Measurements from ENCODE around the gene ARL15. TPM values are rescaled to one million over a fixed set of nuclear protein-coding genes. Genes with fewer than 3 reads are reported as not detected.

The ARL15 gene
- total and polyA plus RNA-seq, 2 of the 4 experiments (the other 2 are of a cell fraction), result 7.3 to 19.2 TPM

- intact Hi-C loops (cut with micrococcal nuclease), result no loop called here
- no peak overlapping the region for H3K4me3 ChIP-seq (ENCODE audit: insufficient read depth, low read depth, low read length)
- no peak overlapping the region for H3K4ac ChIP-seq (ENCODE audit: low read depth, low read length)
- H4K20me1 ChIP-seq (ENCODE audit: insufficient read depth, low read length), result no peaks in the 10 kb centered on the region
- no peak overlapping the region for H3K9ac ChIP-seq (ENCODE audit: low read depth, low read length)
- no peak for ATAC-seq (ENCODE audit: low read depth)
- H2BK20ac ChIP-seq (ENCODE audit: low read depth, low read length), result no peak overlapping the region
- H4K91ac ChIP-seq (ENCODE audit: insufficient read depth, low read depth, low read length), result no peak overlapping the region
- H3K9me3 ChIP-seq (ENCODE audit: control insufficient read depth, insufficient read depth, low read length), result peaks cover 5% of the 10 kb centered on the region; the same call in 1 of the 2 replicates
- H2AK9ac ChIP-seq (replicated peaks; ENCODE audit: low read depth, low read length, poor library complexity), result no peak overlapping the region
- POLR2A ChIA-PET (ENCODE audit: unreplicated experiment), result no interaction called here
- dilution Hi-C loops (cut with HindIII; ENCODE audit: low sequenced_read_pairs, unreplicated experiment), result no loop called here
- no TSS peak for BruUV-seq (replicated peaks)
- no peak overlapping the region for H3K23ac ChIP-seq (ENCODE audit: low read depth, low read length)
- no peak overlapping the region for H2BK120ac ChIP-seq (ENCODE audit: low read depth, low read length)
- no peaks in the 10 kb centered on the region for H3K9me1 ChIP-seq (ENCODE audit: insufficient read depth, low read length)
- TF ChIP-seq, protein P1, sequence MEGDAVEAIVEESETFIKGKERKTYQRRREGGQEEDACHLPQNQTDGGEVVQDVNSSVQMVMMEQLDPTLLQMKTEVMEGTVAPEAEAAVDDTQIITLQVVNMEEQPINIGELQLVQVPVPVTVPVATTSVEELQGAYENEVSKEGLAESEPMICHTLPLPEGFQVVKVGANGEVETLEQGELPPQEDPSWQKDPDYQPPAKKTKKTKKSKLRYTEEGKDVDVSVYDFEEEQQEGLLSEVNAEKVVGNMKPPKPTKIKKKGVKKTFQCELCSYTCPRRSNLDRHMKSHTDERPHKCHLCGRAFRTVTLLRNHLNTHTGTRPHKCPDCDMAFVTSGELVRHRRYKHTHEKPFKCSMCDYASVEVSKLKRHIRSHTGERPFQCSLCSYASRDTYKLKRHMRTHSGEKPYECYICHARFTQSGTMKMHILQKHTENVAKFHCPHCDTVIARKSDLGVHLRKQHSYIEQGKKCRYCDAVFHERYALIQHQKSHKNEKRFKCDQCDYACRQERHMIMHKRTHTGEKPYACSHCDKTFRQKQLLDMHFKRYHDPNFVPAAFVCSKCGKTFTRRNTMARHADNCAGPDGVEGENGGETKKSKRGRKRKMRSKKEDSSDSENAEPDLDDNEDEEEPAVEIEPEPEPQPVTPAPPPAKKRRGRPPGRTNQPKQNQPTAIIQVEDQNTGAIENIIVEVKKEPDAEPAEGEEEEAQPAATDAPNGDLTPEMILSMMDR (conservative IDR thresholded peaks at IDR 0.05; ENCODE audit: low read depth, low read length), result no peak
- no peak for TF ChIP-seq CEBPB (IDR thresholded peaks at IDR 0.05; ENCODE audit: low read depth, low read length)
- TF ChIP-seq RCOR1 (IDR thresholded peaks at IDR 0.05; ENCODE audit: insufficient replicate concordance, low read length), result no peak
- TF ChIP-seq MAFK (IDR thresholded peaks at IDR 0.05; ENCODE audit: low read depth, low read length), result no peak
- TF ChIP-seq MXI1 (IDR thresholded peaks at IDR 0.05; ENCODE audit: borderline replicate concordance, low read depth, low read length), result no peak
- TF ChIP-seq, protein P2, sequence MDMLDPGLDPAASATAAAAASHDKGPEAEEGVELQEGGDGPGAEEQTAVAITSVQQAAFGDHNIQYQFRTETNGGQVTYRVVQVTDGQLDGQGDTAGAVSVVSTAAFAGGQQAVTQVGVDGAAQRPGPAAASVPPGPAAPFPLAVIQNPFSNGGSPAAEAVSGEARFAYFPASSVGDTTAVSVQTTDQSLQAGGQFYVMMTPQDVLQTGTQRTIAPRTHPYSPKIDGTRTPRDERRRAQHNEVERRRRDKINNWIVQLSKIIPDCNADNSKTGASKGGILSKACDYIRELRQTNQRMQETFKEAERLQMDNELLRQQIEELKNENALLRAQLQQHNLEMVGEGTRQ (IDR thresholded peaks at IDR 0.05; ENCODE audit: low read depth, low read length), result no peak
- no peak for TF ChIP-seq CHD1 (IDR thresholded peaks at IDR 0.05; ENCODE audit: low read depth, low read length)
- no peak for TF ChIP-seq BHLHE40 (IDR thresholded peaks at IDR 0.05; ENCODE audit: low read depth, low read length)
- no peak for TF ChIP-seq POLR2A (IDR thresholded peaks at IDR 0.05; ENCODE audit: low read depth, low read length)
- no peak for TF ChIP-seq MAZ (IDR thresholded peaks at IDR 0.05; ENCODE audit: borderline replicate concordance, low read depth, low read length)
- DNase-seq, result no peak
- in situ Hi-C loops (cut with MboI; ENCODE audit: low sequenced_read_pairs), result no loop called here
- H2BK5ac ChIP-seq (ENCODE audit: low read depth, low read length, poor library complexity, severe bottlenecking), result no peak overlapping the region
- no peaks in the 10 kb centered on the region for H3K4me1 ChIP-seq (ENCODE audit: control insufficient read depth, insufficient read depth, low read length)
- CTCF ChIA-PET, result no interaction called here
- 83% methylated on average over 1 of the region's 3 CpGs; no CpG with 5 or more reads in 1 of the 2 experiments for WGBS, 2 experiments (ENCODE audit: extremely low coverage in 2 of 2, insufficient read length in 1 of 2)
- no peak overlapping the region for H3K18ac ChIP-seq (ENCODE audit: low read depth, low read length)
- no peaks in the 10 kb centered on the region for H3K36me3 ChIP-seq (ENCODE audit: control insufficient read depth, insufficient read depth, low read length)
- no peak overlapping the region for H3K14ac ChIP-seq (replicated peaks; ENCODE audit: low read depth, low read length)
- H4K8ac ChIP-seq (ENCODE audit: low read depth in 2 of 2, low read length in 2 of 2), result no peak overlapping the region
- H3K27me3 ChIP-seq (ENCODE audit: control insufficient read depth, insufficient read depth, low read length), result no peaks in the 10 kb centered on the region
- no peak overlapping the region for H3K4me2 ChIP-seq (ENCODE audit: low read depth, low read length)
- H3K27ac ChIP-seq (ENCODE audit: insufficient read depth, low read length), result no peak overlapping the region
- peaks cover 0 to 2% of the 10 kb centered on the region in 2 experiments; a peak in 2 of 4 replicates for H3K79me1 ChIP-seq (ENCODE audit: low read depth in 1 of 2, low read length in 2 of 2)
- H4K5ac ChIP-seq (ENCODE audit: low read depth, low read length), result no peak overlapping the region
- H2AK5ac ChIP-seq (ENCODE audit: low read depth, low read length), result no peak overlapping the region
- H3K56ac ChIP-seq (ENCODE audit: extremely low read depth, insufficient read depth, low read length), result no peak overlapping the region
- no peak overlapping the region for H2AFZ ChIP-seq (replicated peaks; ENCODE audit: low read length, poor library complexity)
- H2BK15ac ChIP-seq (ENCODE audit: low read depth, low read length), result no peak overlapping the region
These were observed 27.5 kb downstream of the ARL15 start for GRCh38 chr5:54282876-54283275.
